CD4-positive, alpha-beta T cell treated with Interleukin-6 at 100 ng/mL for 8 hours (primary cell): ENCODE data around the gene TMEM182.

Experiments
- DNase-seq: peaks from one replicate; pipeline ENCODE4 v3.0.0-alpha.2; 2020; ENCODE audit warnings: mixed read lengths, low spot score

TMEM182 gene

GRCh38 chr2:102768253-102768652 is 6.4 kb downstream of the TMEM182 start:
- no peak for DNase-seq

GRCh38 chr2:102768892-102769291 is 7.1 kb downstream of the TMEM182 start:
- DNase-seq: no peak

GRCh38 chr2:102770506-102770905 is 8.7 kb downstream of the TMEM182 start:
- DNase-seq: no peak

GRCh38 chr2:102771114-102771513 is 9.3 kb downstream of the TMEM182 start:
- DNase-seq: no peak

- no peak for DNase-seq
Measured at GRCh38 chr2:102772659-102773058, 10.8 kb downstream of the TMEM182 start.

- no peak for DNase-seq
Measured at GRCh38 chr2:102773149-102773705, 11.4 kb downstream of the TMEM182 start.

- no peak for DNase-seq
Measured at GRCh38 chr2:102778260-102778659, 16.4 kb downstream of the TMEM182 start.

GRCh38 chr2:102780467-102780866 is 18.6 kb downstream of the TMEM182 start:
- no peak for DNase-seq

GRCh38 chr2:102782187-102782586 is 20.4 kb downstream of the TMEM182 start:
- no peak for DNase-seq

- no peak for DNase-seq
Measured at GRCh38 chr2:102782933-102783332, 21.1 kb downstream of the TMEM182 start.

GRCh38 chr2:102783506-102784183 is 21.8 kb downstream of the TMEM182 start:
- no peak for DNase-seq

GRCh38 chr2:102784940-102785339 is 23.1 kb downstream of the TMEM182 start:
- no peak for DNase-seq

- DNase-seq: no peak
Measured at GRCh38 chr2:102788216-102788884, 26.5 kb downstream of the TMEM182 start.

GRCh38 chr2:102788885-102789260 is 27.0 kb downstream of the TMEM182 start:
- DNase-seq: no peak

GRCh38 chr2:102789349-102790090 is 27.7 kb downstream of the TMEM182 start:
- DNase-seq: no peak

- no peak for DNase-seq
Measured at GRCh38 chr2:102790091-102790455, 28.2 kb downstream of the TMEM182 start.

- no peak for DNase-seq
Measured at GRCh38 chr2:102792568-102793208, 30.9 kb downstream of the TMEM182 start.

GRCh38 chr2:102795641-102796040 is 33.8 kb downstream of the TMEM182 start:
- DNase-seq: no peak

GRCh38 chr2:102796337-102796736 is 34.5 kb downstream of the TMEM182 start:
- DNase-seq: no peak

GRCh38 chr2:102797486-102797885 is 35.7 kb downstream of the TMEM182 start:
- no peak for DNase-seq

- DNase-seq: no peak
Measured at GRCh38 chr2:102798181-102798580, 36.4 kb downstream of the TMEM182 start.

- no peak for DNase-seq
Measured at GRCh38 chr2:102801098-102801718, 39.4 kb downstream of the TMEM182 start.
